Dendritic cell treated with granulocyte-macrophage colony-stimulating factor and Interleukin-4, amounts not matched to agents 40 ng/mL and 50 ng/mL, for 4 days (primary cell): Measurements from ENCODE around the gene ZNF593.
A peak's percentile ranks its signal among the peaks of the same experiment; 100 is the strongest.

ENCODE experiments used
- H3K27ac Mint-ChIP-seq: one replicate; pipeline ENCODE4 v1.8.0; 2022; ENCODE audit warnings: mild to moderate bottlenecking, mixed read lengths
- H3K27me3 Mint-ChIP-seq: one replicate; pipeline ENCODE4 v1.8.0; 2022; ENCODE audit warnings: mild to moderate bottlenecking, mixed read lengths
- H3K36me3 Mint-ChIP-seq: one replicate; pipeline ENCODE4 v1.8.0; 2022; ENCODE audit warnings: low read depth, mixed read lengths
- H3K4me1 Mint-ChIP-seq: one replicate; pipeline ENCODE4 v1.8.0; 2022; ENCODE audit warnings: low read depth, mixed read lengths
- H3K4me3 Mint-ChIP-seq: one replicate; pipeline ENCODE4 v1.8.0; 2022; ENCODE audit warnings: mild to moderate bottlenecking, moderate library complexity, mixed read lengths
- H3K9me3 Mint-ChIP-seq: one replicate; pipeline ENCODE4 v1.8.0; 2022; ENCODE audit warnings: mixed read lengths
- intact Hi-C: fragments of 100-400 bp; cut with micrococcal nuclease; formaldehyde crosslinking; loops from one replicate; pipeline ENCODE4 v1.15.0; 2022

The ZNF593 gene

DNA sequence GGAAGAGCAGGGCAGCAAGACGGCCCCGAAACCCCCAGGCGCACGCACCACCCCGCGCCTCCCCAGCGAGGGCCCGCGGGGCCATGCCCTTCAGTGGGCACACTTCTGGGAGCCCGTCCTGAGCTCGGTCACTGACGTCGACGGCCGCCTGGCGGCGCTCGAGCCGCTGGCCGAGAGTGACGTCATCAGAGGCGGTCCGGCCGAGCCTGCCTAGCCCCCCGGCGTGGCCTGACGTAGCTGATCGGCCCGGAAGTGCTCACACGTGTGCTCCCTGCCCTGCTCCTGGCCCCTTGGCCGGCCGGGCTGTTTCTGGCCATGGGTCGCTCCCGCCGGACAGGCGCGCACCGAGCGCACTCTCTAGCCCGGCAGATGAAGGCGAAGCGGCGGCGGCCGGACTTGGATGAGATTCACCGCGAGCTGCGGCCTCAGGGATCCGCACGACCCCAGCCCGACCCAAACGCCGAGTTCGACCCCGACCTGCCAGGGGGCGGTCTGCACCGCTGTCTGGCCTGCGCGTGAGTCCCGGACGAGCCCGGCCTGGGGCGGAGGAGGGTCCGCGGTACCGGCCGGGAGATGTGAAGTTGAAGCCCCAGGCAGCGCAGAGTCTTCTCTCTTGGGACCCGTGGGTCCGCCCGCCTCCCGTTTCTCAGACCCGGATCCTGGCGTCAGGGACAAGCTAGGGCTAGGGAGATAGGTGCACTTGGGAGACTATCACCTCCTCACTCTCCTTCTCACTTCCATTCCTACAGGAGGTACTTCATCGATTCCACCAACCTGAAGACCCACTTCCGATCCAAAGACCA, at the start of gene ZNF593:
ZNF593 (plus strand) TSS at position 240 of the 803 bp plus-strand sequence; CDS start at position 316, 76 bp downstream.
- H3K27ac Mint-ChIP-seq, result peak within 1 kb of the TSS; percentile 91
- H3K36me3 Mint-ChIP-seq, result peaks cover 13% of the 10 kb centered on the region
- peak within 1 kb of the TSS; percentile 93 for H3K4me3 Mint-ChIP-seq
- peaks cover 25% of the 10 kb centered on the region for H3K4me1 Mint-ChIP-seq
- H3K9me3 Mint-ChIP-seq, result no peaks in the 10 kb centered on the region
- intact Hi-C loops, result loop anchor here (5.0 to 10.0 kb wide), 3 partner anchors 62 to 215 kb away; partner anchors contain the start of gene CEP85
- peaks cover 17% of the 10 kb centered on the region for H3K27me3 Mint-ChIP-seq

DNA sequence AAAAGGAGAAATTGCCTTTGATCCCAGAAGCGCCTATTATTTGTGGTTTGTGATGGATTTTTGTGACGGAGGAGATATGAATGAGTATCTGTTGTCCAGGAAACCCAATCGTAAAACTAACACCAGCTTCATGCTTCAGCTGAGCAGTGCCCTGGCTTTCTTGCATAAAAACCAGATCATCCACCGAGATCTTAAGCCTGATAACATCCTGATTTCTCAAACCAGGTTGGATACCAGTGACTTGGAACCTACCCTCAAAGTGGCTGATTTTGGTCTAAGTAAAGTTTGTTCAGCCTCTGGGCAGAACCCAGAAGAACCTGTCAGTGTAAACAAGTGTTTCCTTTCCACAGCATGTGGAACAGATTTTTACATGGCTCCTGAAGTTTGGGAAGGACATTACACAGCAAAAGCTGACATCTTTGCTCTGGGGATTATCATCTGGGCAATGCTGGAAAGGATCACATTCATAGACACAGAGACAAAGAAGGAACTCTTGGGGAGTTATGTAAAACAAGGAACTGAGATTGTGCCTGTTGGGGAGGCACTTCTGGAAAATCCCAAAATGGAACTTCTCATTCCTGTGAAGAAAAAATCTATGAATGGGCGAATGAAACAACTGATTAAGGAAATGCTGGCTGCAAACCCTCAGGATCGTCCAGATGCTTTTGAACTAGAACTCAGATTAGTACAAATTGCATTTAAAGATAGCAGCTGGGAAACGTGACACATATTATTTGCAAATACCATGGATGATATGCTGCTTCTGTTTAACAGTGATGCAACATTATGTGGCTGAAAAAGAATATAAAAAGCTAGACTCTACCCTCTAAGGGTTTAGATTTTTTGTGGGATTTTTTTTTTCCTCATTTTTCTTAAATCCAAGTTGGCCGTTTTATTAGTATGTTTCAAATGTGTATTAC, 47.6 kb upstream of the ZNF593 start:
- peak overlapping the region; percentile 69 for H3K27ac Mint-ChIP-seq
- H3K9me3 Mint-ChIP-seq, result no peaks in the 10 kb centered on the region
- peak overlapping the region; percentile 4 for H3K4me3 Mint-ChIP-seq
- H3K36me3 Mint-ChIP-seq, result peaks cover 25% of the 10 kb centered on the region
- peaks cover 48% of the 10 kb centered on the region for H3K4me1 Mint-ChIP-seq
- intact Hi-C loops, result no loop called here
- no peaks in the 10 kb centered on the region for H3K27me3 Mint-ChIP-seq

DNA sequence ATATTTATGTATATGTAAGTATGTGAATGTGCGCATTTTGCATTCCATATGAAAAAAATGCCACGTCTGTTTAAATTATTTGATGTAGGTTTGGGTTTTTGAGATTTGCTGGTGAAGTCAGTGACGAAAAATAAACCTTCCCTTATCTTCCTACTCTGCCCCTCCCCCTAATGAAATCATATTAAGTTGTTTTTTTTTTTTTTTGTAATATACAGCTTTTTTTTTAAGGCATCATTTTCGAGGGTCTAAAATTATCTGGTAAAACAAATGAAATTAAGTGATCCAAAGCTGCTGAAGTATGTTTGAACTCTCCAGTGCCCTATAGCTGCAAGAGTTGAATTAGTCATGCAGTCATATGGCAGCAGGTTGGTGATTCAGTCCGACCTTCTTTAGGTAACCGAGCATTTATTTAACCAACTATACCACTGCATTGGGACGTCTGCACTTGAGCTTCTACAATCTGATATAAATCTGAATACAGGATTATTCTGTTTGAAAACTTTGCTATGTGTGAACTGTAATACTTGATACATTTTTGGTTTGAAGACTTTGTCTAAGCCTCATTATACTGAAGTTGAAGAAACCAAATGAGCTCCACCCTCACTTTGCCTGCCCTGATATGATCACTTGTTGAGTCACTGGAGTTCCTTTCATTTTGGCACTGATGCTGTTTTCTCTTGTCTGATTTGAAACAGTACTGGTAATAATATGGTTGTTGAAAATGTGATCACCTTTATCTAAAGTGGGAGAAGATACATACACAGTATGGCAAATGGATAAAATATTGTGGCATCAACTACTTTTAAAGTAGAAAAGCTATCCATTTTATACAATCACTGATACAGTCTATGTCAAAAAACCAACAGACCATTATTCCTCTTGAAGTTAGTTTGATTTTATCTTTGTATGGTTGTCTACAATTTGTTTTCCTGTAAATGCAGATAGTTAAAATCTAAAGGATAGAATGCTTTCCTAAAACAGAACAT, 46.4 kb upstream of the ZNF593 start:
- Mint-ChIP-seq H3K27me3 (no peaks in the 10 kb centered on the region), H3K4me3 (no peak overlapping the region), H3K27ac (no peak overlapping the region), H3K4me1 (peaks cover 53% of the 10 kb centered on the region), H3K36me3 (peaks cover 14% of the 10 kb centered on the region), H3K9me3 (no peaks in the 10 kb centered on the region)
- intact Hi-C loops, result no loop called here

DNA sequence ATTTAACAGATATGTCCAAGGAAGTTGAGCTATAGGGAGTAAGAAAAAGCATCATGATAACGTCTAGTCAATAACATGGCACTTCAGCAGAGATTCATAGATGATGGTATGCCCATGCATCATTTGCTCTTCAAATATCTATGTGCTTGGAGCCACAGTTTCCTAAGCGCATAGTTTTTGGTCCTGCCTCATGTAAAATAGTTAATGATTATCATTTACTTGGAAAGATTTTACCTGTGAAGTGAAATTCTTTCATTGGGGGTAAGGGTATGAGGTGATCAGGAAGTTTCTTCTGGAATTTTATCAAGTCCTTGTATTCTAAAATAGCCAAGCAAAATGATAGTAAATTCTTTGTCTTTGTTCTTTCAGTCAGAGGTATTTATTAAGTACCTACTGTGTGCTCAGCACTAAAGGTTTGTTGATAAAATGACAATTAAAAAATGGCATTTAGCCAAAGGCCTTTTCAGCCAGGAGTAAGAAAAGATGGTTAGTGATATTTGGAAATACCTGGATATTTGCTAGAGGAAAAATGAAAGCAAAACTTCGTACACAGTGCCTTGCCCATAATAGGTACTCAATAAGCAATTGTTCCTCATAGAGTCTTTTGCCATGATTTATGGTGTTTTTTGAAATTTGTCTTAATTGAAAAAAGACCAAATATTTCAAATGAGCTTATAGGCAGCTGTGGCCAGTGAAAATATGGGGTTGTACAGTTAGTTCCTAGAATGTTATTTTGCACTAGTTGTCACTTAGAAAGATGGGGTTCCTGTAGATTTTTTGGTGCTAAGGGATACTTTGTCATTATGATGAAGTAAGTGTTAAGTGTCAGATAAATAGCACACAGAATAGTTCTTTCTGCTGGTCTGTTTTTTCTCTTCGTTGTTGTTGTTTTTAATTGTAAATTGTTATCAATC, 45.0 kb upstream of the ZNF593 start:
- intact Hi-C loops, result no loop called here

DNA sequence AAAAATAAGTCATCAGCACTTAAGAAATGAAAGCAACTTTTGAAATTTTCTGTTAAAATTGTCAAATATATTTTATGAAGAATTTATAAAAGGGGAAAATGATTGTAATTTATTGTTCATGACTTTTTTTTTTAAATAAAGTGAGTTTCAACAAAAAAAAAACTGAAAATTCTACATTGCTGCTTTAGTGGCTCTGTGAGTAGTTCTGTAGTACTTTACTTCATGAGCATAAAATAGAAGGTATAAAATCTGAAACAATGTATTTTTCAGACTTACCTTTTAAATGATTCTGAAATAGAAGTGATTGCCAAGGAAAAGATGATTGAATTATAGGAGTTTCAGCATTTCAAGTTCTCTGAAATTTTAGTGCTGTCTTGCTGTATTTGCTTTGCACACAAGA, 44.3 kb upstream of the ZNF593 start:
- Mint-ChIP-seq H3K36me3 (no peaks in the 10 kb centered on the region), H3K9me3 (no peaks in the 10 kb centered on the region), H3K4me1 (peaks cover 44% of the 10 kb centered on the region), H3K4me3 (no peak overlapping the region), H3K27me3 (no peaks in the 10 kb centered on the region), H3K27ac (no peak overlapping the region)
- intact Hi-C loops, result no loop called here

More for the DNA sequence above, 45.0 kb upstream of the ZNF593 start:
- H3K9me3 Mint-ChIP-seq, result no peaks in the 10 kb centered on the region
- H3K4me3 Mint-ChIP-seq, result no peak overlapping the region
- peaks cover 51% of the 10 kb centered on the region for H3K4me1 Mint-ChIP-seq
- no peak overlapping the region for H3K27ac Mint-ChIP-seq
- peaks cover 1% of the 10 kb centered on the region for H3K36me3 Mint-ChIP-seq
- no peaks in the 10 kb centered on the region for H3K27me3 Mint-ChIP-seq

DNA sequence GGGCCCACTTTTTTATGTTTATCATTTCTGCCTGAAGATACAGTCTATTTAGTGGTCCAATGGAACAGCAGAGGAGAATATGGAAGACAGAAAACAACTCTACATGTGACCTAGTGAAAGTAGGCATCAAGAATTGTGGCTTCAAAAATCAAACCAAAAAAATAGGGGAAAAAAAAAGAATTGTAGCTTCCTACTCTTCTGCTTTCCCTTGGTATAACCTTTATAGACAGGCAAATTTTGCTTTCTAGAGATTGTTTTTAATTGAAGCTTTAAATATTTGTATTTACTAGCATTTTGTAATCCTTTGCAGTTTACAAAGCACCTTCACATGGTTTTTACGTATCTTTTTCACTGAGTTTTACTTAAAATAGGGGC, 43.8 kb upstream of the ZNF593 start:
- peaks cover 40% of the 10 kb centered on the region for H3K4me1 Mint-ChIP-seq
- H3K4me3 Mint-ChIP-seq, result no peak overlapping the region
- H3K9me3 Mint-ChIP-seq, result no peaks in the 10 kb centered on the region
- intact Hi-C loops, result loop anchor here (2.0 kb wide), 1 partner anchor 13 kb away; no protein-coding TSS in a partner anchor
- peak overlapping the region; percentile 62 for H3K27ac Mint-ChIP-seq
- H3K27me3 Mint-ChIP-seq, result no peaks in the 10 kb centered on the region
- H3K36me3 Mint-ChIP-seq, result no peaks in the 10 kb centered on the region

DNA sequence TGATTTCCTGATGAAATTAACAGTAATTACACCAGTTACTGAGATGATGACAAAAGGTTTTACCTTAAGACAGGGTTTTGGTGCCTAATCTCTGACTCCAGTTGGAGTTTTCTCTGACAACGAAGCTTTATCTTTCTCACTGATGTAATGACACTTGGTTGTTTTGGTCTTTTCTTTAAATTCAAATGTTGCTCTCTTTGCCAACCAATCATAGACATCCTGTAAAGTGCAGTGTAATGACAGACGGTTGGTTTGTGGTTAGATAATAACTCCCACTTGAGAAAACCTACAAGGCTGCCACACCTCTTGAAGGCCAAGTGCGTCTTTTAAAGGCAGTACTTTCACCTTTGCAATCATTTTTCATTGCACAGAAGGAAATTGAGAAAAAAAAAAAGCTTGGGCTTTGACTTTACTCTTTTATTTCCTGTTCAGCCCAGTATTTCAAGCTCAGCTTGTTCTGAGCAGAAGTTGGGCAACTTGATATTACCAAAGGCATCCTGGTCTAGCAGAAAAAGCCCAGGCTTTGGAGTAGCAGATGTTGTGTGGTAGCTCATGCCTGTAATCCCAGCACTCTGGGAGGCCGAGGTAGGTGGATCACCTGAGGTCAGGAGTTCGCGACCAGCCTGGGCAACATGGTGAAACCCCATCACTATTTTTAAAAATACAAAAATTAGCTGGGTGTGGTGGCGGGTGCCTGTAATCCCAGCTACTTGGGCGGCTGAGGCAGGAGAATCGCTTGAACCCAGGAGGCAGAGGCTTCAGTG, 43.2 kb upstream of the ZNF593 start:
- Mint-ChIP-seq H3K4me3 (no peak overlapping the region), H3K27me3 (no peaks in the 10 kb centered on the region), H3K9me3 (no peaks in the 10 kb centered on the region), H3K27ac (peak overlapping the region; percentile 62), H3K36me3 (no peaks in the 10 kb centered on the region), H3K4me1 (peaks cover 40% of the 10 kb centered on the region)
- intact Hi-C loops, result loop anchor here (2.0 kb wide), 1 partner anchor 14 kb away; no protein-coding TSS in a partner anchor

DNA sequence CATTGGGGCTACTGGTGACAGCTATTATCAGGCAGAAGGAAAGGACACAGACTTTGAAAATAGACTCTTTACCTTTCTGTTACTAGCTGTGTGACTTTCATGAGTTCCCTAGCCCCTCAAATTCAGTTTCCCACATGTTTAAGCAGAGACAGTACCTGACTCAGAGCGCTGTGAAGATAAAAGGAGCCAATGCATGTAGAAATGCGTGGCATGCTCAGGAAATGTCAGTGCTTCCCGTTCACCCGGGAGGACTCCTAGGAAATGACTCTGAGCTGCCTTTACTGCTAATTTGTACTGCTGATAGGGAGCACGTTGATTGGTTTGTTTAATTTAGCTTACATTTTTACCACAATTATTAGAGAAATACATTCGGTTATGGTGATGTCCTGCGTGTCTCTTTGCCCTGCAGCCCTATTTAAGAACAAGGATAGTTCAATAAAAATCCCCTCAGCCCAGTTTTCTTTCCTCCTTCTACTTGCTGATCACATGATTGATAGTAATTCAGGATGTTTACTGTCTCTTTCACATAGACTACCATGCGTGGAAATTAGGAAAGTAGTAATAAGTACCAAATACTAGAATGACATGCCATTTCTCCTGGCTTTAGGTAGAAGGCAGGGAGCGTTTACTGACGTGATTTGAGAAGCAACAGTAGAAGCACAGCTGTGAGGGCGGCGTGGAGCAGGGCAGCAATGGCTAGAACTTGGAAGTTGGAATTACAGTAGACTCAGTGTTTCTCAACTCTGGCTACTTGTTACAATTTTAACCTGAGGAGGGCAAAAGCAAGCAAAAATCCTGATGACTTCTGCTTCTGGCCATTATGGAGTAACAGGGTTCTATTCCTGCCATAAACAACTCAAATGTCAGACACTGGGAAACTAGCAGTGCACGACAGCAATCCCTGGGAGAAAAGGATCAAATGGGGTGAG, 42.2 kb upstream of the ZNF593 start:
- H3K9me3 Mint-ChIP-seq, result no peaks in the 10 kb centered on the region
- H3K4me3 Mint-ChIP-seq, result peak overlapping the region; percentile 24
- intact Hi-C loops, result loop anchor here (2.0 kb wide), 1 partner anchor 15 kb away; no protein-coding TSS in a partner anchor
- no peaks in the 10 kb centered on the region for H3K36me3 Mint-ChIP-seq
- H3K27me3 Mint-ChIP-seq, result no peaks in the 10 kb centered on the region
- H3K27ac Mint-ChIP-seq, result peak overlapping the region; percentile 79
- H3K4me1 Mint-ChIP-seq, result peaks cover 30% of the 10 kb centered on the region

DNA sequence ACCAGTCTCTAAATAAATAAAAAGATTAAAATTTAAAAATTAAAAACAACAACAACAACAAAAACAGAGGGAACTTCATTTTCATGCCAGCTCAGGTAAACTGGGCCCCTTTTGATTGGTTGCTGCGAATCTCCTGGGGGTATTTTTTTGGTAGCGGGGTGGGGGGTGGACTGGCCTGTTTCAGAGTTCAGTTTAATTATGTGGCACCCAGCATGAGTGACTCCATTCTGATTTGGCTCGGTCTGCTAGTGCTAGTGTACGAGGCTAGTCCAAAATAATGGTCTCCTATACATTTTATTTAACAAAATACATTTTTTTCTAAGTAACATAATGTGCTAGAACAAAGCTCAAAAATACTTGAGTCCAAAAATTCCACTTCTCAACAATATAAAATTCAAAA, 39.9 kb upstream of the ZNF593 start:
- Mint-ChIP-seq H3K27me3 (no peaks in the 10 kb centered on the region), H3K27ac (no peak overlapping the region), H3K36me3 (no peaks in the 10 kb centered on the region), H3K4me1 (peaks cover 21% of the 10 kb centered on the region), H3K4me3 (no peak overlapping the region), H3K9me3 (no peaks in the 10 kb centered on the region)
- intact Hi-C loops, result no loop called here

DNA sequence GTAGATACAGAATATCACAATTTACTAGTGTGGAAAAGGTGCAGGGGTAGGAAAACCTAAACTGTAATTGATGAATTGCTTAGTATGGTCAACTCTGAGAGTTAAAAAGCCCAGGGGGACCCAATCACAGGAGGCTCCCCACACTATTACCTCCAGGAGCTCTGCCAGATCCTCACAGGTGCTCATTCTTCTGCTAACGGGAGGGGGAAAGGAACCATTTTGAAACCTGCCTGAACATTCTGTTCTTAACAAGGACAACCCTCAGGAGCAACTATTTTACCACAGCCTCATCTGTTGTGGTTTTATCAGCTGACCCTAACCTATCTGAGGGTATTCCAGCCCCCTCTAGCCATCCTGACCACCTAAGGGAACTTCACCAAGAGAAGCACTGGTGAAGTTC, 39.0 kb upstream of the ZNF593 start:
- no peaks in the 10 kb centered on the region for H3K27me3 Mint-ChIP-seq
- no peak overlapping the region for H3K4me3 Mint-ChIP-seq
- H3K27ac Mint-ChIP-seq, result no peak overlapping the region
- no peaks in the 10 kb centered on the region for H3K36me3 Mint-ChIP-seq
- no peaks in the 10 kb centered on the region for H3K9me3 Mint-ChIP-seq
- intact Hi-C loops, result no loop called here
- H3K4me1 Mint-ChIP-seq, result peaks cover 18% of the 10 kb centered on the region

DNA sequence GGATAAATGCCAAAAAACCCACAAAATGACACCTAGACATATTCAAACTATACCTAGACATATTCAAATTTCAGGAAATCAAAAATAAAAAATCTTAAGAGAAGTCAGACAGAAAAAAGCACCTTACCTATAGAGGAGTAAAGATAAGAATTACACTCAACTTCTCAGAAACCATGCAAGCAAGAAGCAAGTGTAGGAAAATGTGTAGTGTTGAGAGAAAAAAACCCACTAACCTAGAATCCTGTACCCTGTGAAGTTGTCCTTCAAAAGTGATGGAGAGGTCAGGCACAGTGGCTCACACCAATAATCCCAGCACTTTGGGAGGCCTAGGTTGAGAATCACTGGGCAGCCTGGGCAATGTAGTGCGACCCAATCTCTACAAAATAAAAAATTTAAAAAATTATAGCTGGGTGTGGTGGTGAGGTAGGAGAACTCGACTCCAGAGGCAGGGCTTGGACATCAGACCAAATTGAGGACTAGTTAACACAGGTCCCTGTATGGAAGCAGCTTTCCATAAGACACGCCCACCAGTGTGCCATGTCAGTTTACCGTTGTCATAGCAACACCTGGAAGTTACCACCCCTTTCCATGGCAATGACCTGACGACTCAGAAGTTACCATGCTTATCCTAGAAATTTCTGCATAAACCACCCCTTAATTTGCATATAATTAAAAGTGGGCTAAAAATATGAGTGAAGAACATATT, 37.4 kb upstream of the ZNF593 start:
- H3K4me1 Mint-ChIP-seq, result peaks cover 16% of the 10 kb centered on the region
- no peak overlapping the region for H3K27ac Mint-ChIP-seq
- no peak overlapping the region for H3K4me3 Mint-ChIP-seq
- no peaks in the 10 kb centered on the region for H3K9me3 Mint-ChIP-seq
- no peaks in the 10 kb centered on the region for H3K27me3 Mint-ChIP-seq
- intact Hi-C loops, result no loop called here
- no peaks in the 10 kb centered on the region for H3K36me3 Mint-ChIP-seq
